G401.6 (cell line): ENCODE measurements around the gene SMTNL2.
"Not testable (repeated sequence)": the region's sequence is repeated elsewhere in the genome, so short reads cannot be mapped to it uniquely, and the experiment has no call there.

ENCODE experiments used
- FAIRE-seq: peaks from 2 replicates; lab custom pipeline; 2012; peaks lifted over from hg19 to GRCh38; lab: Jason Lieb, UNC

Gene SMTNL2

GRCh38 chr17:4585638-4585994 lies 1.3 kb downstream of the SMTNL2 start:
- FAIRE-seq = no peak

- FAIRE-seq = no peak
Measured at GRCh38 chr17:4586043-4586442, 1.7 kb downstream of the SMTNL2 start.

GRCh38 chr17:4587195-4587594 lies 2.9 kb downstream of the SMTNL2 start:
- no peak for FAIRE-seq

- FAIRE-seq = no peak
Measured at GRCh38 chr17:4587803-4588202, 3.5 kb downstream of the SMTNL2 start.

- no peak for FAIRE-seq
Measured at GRCh38 chr17:4588391-4588790, 4.1 kb downstream of the SMTNL2 start.

- FAIRE-seq = no peak
Measured at GRCh38 chr17:4588898-4589625, 4.7 kb downstream of the SMTNL2 start.

GRCh38 chr17:4590042-4590441 lies 5.7 kb downstream of the SMTNL2 start:
- not testable (repeated sequence) for FAIRE-seq

GRCh38 chr17:4590981-4591453 lies 6.7 kb downstream of the SMTNL2 start:
- no peak for FAIRE-seq

GRCh38 chr17:4591529-4591928 lies 7.2 kb downstream of the SMTNL2 start:
- no peak for FAIRE-seq

GRCh38 chr17:4592240-4593005 lies 8.1 kb downstream of the SMTNL2 start:
- FAIRE-seq = no peak

GRCh38 chr17:4593021-4593421 lies 8.7 kb downstream of the SMTNL2 start:
- FAIRE-seq = no peak

- no peak for FAIRE-seq
Measured at GRCh38 chr17:4594406-4594805, 10.1 kb downstream of the SMTNL2 start.

- FAIRE-seq = no peak
Measured at GRCh38 chr17:4594931-4595684, 10.8 kb downstream of the SMTNL2 start.

GRCh38 chr17:4595685-4596342 lies 11.5 kb downstream of the SMTNL2 start:
- not testable (repeated sequence) for FAIRE-seq

GRCh38 chr17:4596636-4597380 lies 12.5 kb downstream of the SMTNL2 start:
- FAIRE-seq = no peak

GRCh38 chr17:4597975-4598374 lies 13.6 kb downstream of the SMTNL2 start:
- no peak for FAIRE-seq

- FAIRE-seq = no peak
Measured at GRCh38 chr17:4598776-4599504, 14.6 kb downstream of the SMTNL2 start.

GRCh38 chr17:4599505-4600281 lies 15.4 kb downstream of the SMTNL2 start:
- no peak for FAIRE-seq

- no peak for FAIRE-seq
Measured at GRCh38 chr17:4600563-4600962, 16.2 kb downstream of the SMTNL2 start.

- no peak for FAIRE-seq
Measured at GRCh38 chr17:4601326-4601725, 17.0 kb downstream of the SMTNL2 start.
